ENCODE results near the gene HAP1. TPM values are rescaled to one million over a fixed set of nuclear protein-coding genes. Genes with fewer than 3 reads are reported as not detected.

The HAP1 gene
- total RNA-seq, 2 donors from 2014 or later = not detected

DNA sequence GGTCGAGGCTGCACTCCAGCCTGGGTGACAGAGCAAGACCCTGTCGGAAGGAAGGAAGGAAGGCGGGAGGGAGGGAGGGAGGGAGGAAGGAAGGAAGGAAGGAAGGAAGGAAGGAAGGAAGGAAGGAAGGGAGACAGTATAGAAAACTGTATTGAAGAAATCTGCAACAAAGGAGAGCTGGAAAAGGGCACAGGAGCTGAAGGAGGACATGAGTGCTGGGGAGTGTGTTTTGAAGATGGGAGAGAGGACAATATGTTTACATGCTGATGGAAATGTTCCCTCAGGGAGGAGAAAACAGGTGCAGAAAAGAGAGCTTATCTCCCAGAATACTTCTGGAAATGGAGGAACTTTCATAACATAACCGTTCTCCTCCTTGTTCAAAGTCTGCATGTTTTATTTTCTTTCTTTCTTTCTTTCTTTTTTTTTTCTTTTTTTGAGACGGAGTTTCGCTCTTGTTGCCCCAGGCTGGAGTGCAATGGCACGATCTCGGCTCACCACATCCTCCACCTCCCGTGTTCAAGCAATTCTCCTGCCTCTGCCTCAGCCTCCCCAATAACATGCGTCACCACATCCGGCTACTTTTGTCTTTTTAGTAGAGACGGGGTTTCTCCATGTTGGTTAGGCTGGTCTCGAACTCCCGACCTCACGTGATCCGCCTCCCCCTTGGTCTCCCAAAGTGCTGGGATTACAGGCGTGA is 2.7 kb upstream of the HAP1 start:
- ATAC-seq = no peak
- no peaks in the 10 kb centered on the region for H3K9me3 Mint-ChIP-seq
- no peak overlapping the region for H3K27ac Mint-ChIP-seq
- H3K36me3 Mint-ChIP-seq = no peaks in the 10 kb centered on the region
- DNase-seq (ENCODE audit: low spot score in 2 of 2) = no peak

DNA sequence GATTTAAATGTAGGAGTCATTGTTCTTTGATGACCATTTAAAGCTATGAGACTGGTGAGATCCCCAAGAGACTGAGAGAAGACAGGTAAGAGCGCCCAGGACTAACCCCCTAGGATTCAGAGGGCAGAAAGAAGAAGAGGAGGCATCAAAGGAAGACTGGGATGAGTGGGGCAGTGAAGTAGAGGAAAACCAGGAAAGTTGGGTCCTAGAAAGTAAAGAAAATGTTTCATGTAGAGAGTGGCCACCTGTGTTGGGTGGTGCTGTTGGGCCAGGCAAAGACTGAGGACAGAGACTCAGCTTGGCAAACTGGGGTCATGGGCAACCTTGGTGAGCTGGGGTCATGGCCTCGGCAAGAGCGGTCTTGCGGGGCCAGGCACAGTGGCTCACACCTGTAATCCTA is 1.3 kb upstream of the HAP1 start:
- Mint-ChIP-seq H3K36me3 (no peaks in the 10 kb centered on the region), H3K27ac (no peak overlapping the region), H3K9me3 (no peaks in the 10 kb centered on the region)
- DNase-seq (ENCODE audit: low spot score in 2 of 2) (no peak), ATAC-seq (no peak)

DNA sequence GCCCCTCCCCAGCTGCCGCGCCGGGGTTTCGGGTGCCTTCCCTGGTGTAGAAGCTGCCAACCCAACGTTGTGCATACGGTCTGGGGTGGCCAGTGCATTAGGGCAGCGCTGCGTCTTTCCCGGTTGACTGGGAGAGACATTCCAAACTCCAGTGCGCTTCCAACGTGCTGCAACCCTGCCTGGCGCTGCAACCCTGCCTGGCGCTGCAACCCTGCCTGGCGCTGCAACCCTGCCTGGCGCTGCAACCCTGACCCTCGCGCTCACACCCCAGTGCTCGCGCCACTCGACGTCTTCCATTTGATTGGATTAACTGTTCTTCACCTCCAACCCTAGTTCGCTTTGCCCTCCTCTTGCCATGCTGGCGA is 488 bp upstream of the HAP1 start:
- ATAC-seq = no peak
- no peak overlapping the region for H3K27ac Mint-ChIP-seq
- no peak for DNase-seq (ENCODE audit: low spot score in 2 of 2)
- no peaks in the 10 kb centered on the region for H3K9me3 Mint-ChIP-seq
- no peaks in the 10 kb centered on the region for H3K36me3 Mint-ChIP-seq

DNA sequence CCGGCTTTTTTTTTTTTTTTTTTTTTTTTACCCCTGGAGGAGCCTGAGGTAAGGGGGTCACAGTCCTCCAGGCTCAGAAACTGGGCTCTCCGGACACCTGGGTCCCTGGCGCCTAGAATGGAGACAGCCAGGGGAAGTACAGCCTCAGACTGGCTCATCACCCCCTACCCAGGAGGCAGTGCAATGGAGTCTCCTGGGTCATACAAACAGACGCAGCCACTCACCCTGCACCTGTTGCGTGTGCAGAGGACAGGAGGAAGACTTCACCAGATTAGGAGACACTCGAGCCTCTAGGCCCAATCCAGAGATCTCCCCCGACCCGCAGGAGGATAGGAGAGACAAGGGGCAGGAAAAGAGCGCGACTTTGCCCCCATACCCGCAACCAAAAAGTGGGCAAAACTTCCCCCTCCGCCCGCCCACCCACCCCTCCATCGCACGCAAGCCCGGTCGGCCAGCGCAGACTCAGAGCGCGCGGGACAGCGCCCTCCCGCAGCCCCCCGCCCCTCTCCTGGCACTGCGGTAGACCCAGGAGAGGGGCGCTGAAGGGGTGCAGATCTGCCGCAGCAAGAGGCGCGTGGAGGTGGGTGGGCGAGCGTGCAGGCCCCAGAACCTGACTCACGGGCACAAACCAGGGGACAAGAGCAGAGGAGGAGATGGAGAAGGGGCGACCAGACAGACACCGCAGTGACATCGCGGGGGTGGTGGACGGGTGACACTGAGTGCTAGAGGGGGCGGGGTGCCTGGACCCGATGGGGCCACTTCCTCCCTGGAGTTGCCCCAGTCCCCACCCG is 900 bp downstream of the HAP1 start:
- H3K9me3 Mint-ChIP-seq = no peaks in the 10 kb centered on the region
- no peak for ATAC-seq
- no peak for DNase-seq (ENCODE audit: low spot score in 2 of 2)
- H3K36me3 Mint-ChIP-seq = no peaks in the 10 kb centered on the region
- no peak overlapping the region for H3K27ac Mint-ChIP-seq

DNA sequence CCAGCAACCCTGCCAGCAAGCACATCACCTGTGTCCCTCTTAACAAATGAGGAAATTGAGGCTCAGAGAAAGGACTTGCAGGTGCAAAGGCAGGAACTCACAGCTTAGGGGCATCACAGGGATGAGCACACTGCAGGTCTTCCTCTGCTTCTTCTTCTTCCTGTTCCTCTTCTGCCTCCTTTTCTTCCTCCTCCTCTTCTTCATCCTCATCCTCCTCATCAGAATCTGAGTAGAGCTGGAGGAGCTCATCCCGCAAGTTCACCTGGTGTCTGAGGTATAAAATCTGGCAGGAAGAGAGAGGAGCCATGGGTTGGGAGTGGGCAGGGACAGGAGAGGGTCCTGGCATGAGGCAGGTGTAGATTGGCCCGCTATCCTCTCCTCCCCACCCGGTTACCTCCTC is 2.6 kb downstream of the HAP1 start:
- no peak for DNase-seq (ENCODE audit: low spot score in 2 of 2)
- H3K9me3 Mint-ChIP-seq = no peaks in the 10 kb centered on the region
- H3K27ac Mint-ChIP-seq = no peak overlapping the region
- no peak for ATAC-seq
- no peaks in the 10 kb centered on the region for H3K36me3 Mint-ChIP-seq

DNA sequence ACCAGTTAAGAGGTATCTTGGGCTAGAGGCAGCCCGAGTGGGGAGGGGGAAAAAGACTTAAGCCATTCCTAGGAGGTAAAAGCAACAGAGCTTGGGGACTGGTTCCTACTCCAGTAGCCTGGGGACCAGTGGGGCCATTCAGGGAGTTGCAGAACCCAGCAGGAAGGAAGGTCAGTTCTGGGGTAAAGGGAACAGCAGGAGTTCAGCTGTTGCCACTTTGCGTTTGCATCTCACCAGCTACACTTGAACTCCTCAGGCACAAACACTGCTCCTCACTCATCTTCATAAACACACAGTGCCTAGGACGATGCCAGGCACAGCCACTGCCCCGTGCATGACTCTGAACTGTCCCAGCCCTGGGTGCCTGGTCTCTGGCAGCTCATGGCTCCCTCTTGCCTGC is 4.0 kb downstream of the HAP1 start:
- Mint-ChIP-seq H3K9me3 (no peaks in the 10 kb centered on the region), H3K27ac (no peak overlapping the region), H3K36me3 (no peaks in the 10 kb centered on the region)
- no peak for DNase-seq (ENCODE audit: low spot score in 2 of 2)
- no peak for ATAC-seq

DNA sequence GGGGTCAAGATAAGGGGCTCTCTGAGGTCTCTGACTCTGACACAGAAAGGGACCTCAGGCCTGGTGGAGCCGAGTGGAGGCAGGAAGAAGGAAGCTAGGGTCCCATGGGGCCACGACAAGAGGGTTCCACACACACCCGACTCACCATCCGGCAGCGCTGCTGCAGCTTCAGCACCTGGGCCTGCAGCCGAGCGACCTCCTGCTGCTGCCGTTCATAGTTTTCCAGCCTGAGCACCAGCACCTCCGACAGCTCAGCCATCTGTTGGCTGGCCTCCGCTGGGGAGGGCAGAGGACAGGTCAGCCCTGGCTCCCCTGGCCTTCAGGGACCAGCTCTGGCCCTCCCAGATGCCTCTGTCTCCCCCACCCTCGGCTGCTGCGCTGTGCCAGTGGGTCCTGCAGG is 6.4 kb downstream of the HAP1 start:
- Mint-ChIP-seq H3K27ac (no peak overlapping the region), H3K9me3 (no peaks in the 10 kb centered on the region), H3K36me3 (no peaks in the 10 kb centered on the region)
- no peak for ATAC-seq
- no peak for DNase-seq (ENCODE audit: low spot score in 2 of 2)

DNA sequence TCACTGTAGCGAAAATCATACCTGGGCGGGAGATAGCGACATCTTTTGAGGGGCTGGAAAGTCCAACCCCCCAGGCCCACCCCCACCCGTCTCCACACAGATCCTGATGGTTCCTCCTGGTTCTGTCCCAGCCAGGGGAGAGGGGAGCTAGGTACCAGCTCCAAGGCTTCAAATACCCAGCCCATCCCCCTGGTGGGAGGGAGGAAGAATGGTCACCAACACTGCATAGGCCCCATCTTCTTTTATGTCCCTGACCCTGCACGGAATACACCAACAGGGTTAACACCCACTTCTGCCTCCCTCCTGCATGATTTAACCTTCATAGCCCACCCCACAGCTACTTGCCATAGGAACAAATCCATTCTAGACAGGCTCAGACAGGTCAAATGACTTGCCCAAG is 9.3 kb downstream of the HAP1 start:
- no peaks in the 10 kb centered on the region for H3K9me3 Mint-ChIP-seq
- ATAC-seq = no peak
- H3K36me3 Mint-ChIP-seq = no peaks in the 10 kb centered on the region
- H3K27ac Mint-ChIP-seq = no peak overlapping the region
- DNase-seq (ENCODE audit: low spot score in 2 of 2) = no peak

DNA sequence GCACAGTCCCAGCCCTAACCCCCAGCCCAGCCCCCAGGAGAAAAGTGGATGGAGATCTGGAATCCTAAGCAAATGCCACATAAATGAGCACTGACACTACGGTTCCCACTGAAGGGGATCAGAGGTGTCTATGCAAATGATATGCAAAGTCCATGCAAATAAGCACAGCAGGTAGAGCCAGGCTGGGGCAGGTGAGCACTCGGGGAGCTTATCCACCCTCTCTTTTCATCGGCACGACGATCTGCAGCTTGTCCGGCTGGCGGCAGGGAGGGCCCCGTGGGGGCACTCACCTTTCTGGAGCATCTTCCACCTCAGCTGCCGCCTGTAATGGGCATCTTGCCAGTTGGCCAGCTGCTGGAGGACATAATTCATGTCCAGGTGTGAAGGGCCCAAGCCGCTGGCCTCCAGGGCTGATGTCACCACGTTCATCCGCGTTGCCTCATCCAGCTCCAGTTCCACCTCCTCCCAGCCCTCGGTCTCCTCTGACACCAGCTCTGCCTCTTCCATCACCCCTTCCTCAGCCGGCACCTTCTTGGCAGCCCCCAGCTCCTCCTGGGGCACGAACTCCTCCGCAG is 9.9 kb downstream of the HAP1 start:
- no peak for ATAC-seq
- Mint-ChIP-seq H3K27ac (no peak overlapping the region), H3K9me3 (no peaks in the 10 kb centered on the region), H3K36me3 (no peaks in the 10 kb centered on the region)
- DNase-seq (ENCODE audit: low spot score in 2 of 2) = no peak

DNA sequence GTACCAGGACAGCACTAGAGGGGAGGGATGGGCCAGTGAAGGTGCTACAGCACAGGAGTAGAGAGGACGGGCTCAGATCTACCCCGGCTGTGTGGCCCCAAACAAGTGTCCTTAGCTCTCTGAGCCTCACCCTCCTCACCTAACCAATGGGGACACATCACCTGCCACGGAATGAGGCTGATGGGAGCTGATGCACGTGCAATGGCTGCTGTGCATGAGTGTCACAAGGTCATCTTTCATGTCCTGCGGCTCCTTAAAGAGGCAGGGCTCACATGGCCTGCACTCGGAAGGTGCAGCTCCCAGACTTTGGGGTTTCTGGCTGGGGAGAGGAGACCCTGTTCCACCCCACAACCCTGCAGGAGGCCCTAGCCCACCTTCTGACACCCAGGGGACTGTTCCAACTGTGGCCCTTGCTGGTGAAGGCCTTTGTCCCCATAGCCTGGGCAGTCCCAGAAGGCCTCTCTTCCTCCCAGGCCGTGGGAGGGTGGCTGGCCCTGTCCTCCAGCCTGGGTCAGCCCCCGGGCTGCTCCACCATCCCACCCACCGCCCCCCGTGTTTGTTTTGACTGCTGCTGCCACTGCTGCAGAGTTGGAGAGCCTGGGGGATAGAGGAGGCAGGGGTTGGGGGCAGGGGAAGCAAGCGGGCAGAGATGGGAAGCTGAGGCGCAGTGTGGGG is 10.5 kb downstream of the HAP1 start:
- no peak overlapping the region for H3K27ac Mint-ChIP-seq
- no peaks in the 10 kb centered on the region for H3K36me3 Mint-ChIP-seq
- DNase-seq (ENCODE audit: low spot score in 2 of 2) (no peak), ATAC-seq (no peak)
- H3K9me3 Mint-ChIP-seq = no peaks in the 10 kb centered on the region

DNA sequence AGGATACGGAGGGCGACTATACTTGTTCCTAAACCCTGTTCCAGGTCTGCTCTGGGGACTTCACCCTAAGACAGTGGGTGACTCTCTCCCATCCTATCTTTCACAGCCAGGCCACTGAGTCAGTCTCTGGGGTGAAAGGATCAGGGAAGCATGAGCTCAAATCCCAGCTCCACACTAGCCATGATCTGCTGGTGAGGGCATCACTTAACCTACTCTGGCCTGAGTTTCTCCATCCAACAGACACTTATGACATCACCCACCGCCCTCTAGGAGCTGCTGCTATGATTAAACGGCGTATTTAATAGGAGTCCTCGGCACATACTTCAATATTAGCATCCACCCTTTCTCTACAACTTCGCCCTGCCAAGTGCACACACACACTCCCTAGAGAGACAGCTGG is 12.2 kb downstream of the HAP1 start:
- ATAC-seq (no peak), DNase-seq (ENCODE audit: low spot score in 2 of 2) (no peak)
- no peaks in the 10 kb centered on the region for H3K36me3 Mint-ChIP-seq
- no peak overlapping the region for H3K27ac Mint-ChIP-seq
- no peaks in the 10 kb centered on the region for H3K9me3 Mint-ChIP-seq

DNA sequence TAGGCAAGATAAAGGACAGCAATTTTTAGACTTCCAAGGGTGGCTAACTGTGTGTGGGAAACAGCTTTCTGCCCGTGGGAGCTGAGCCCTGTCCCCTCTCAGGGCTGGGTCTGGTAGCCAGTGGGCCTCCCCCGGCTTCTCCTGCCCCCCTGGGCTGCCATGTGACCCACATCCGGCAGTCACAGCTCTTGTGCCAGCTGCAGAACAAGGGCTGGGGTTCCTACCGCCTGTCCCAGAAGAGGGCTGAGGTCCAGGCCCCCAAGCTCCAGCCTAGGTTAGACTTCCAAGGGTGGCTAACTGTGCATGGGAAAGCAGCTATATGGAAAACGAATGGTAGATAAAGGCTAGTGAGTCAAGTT is 16.2 kb downstream of the HAP1 start:
- H3K9me3 Mint-ChIP-seq = no peaks in the 10 kb centered on the region
- no peaks in the 10 kb centered on the region for H3K36me3 Mint-ChIP-seq
- ATAC-seq (no peak), DNase-seq (ENCODE audit: low spot score in 2 of 2) (no peak)
- peak overlapping the region in 1 of 2 donors; percentile 65 for H3K27ac Mint-ChIP-seq

DNA sequence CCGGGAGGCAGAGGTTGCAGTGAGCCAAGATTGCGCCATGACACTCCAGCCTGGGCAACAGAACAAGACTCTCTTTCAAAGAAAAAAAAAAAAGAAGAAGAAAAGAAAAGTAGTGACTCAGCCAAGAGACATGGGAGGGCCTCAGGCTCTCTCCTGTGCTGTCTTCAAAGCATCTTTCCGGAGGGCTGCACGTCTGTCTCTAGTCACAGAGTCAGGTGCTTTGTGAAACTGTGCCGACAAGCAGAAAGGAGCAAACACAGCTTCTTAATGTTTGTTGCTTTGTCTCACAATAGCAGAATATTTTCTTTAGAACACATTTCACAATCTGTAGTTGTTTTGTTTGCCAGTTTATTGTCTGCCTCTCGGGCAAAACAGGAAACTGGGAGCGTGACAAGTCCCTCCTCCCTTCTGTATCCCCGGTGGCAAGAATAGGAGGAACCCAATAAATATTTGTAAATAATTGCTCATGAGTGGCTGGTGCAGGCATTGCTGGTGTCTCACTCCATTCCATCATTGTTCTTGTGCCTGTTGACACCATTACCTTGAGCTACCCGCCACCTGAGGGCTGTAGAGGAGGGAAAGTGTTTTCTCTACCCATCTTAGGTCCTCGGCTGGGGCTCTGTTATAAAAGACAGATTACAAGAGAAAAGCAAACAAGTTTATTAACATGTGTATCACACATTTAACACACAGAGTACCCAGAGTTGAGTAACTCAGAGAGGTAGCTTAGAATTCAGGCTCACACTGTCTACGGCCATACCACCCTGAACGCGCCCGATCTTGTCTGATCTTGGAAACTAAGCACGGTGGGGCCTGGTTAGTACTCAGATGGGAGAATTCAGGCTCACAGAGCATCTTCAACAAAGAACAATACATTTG is 16.8 kb downstream of the HAP1 start:
- Mint-ChIP-seq H3K27ac (peak overlapping the region; percentile 65), H3K9me3 (no peaks in the 10 kb centered on the region), H3K36me3 (no peaks in the 10 kb centered on the region)
- ATAC-seq (peak; percentile 50 to 82), DNase-seq (ENCODE audit: low spot score in 2 of 2) (no peak)

DNA sequence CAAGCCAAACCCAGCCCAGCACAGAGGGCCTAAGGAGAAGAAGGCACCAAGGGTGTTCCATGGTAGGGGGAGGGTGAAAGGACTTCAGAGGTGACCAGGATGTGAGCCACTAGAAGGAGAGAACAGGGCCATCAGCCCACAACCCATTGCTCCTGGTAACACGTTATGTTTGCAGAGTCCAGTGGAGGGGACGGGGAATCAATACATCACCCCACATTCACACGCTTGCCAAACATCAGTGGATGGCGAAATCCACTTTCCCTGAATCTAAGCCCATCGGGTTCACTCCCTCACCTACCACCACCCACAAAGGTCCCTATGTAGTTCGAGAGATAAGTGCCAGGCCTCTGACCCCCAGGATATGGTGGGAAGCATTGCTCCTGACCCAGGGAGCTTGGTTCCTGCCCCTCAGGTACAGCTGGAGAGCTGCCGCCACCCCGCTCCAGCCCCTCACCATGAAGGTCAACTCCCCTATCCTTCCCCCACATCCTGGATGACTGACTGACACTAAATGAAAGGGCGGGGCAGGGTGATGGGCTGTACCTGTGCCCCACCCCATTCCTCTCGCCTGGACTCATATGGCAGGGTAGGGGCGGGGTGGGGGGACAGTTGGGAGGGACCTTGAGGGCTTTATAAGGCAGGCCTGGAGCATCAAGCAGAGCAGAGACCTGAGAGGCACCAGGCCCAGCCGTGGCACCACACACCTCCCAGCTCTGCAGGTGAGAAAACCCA is 22.6 kb downstream of the HAP1 start, which contains the start of gene GAST:
Gene GAST, plus strand, starts transcription at position 663 of the 732 bp plus-strand sequence. CDS start 3,106 bp downstream, outside the sequence.
- DNase-seq (ENCODE audit: low spot score in 2 of 2) (no peak), ATAC-seq (no peak)
- Mint-ChIP-seq H3K9me3 (no peaks in the 10 kb centered on the region), H3K27ac (no peak within 1 kb of the TSS), H3K36me3 (no peaks in the 10 kb centered on the region)

DNA sequence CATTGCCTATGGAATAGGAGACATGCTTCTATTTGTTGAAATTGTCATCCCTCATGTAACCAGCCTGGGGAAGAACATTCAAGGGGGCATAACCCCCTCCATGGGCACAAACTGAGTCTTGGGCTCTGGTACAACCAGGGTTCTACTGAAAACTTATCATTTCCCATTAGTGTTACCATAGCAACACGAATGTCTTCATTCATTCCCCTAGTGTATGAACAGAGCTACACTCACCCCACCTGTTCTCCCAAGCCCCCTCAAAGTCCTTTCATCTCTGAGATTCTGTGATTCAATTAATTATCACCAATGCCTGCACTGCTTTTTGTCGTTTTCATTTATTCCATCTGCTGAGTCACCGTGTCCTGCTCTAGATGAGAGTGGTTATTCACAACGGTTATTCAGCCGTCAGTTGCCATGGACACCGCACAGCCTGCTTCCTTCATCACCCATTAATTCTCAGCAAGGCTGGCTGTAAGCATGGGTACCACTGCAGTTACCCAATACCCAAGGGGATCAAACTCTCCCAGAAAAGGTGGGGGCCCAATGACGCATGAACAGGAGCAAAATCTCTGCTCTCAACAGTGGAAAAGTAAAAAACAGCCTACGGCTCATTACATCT is 23.9 kb downstream of the HAP1 start:
- H3K36me3 Mint-ChIP-seq = no peaks in the 10 kb centered on the region
- H3K9me3 Mint-ChIP-seq = no peaks in the 10 kb centered on the region
- ATAC-seq (peak; percentile 64 to 78), DNase-seq (ENCODE audit: low spot score in 2 of 2) (no peak)
- peak overlapping the region in 1 of 2 donors; percentile 33 for H3K27ac Mint-ChIP-seq

All from activated naive CD4-positive, alpha-beta T cell treated with anti-CD3 and anti-CD28 coated beads, Interleukin-2, amount 50 U/mL, for 72 hours (primary cell).